Fibroblast of gingiva (primary cell): ENCODE results near the gene MID1.

ENCODE experiments used
- DNase-seq: peaks from one replicate; pipeline ENCODE4 v3.0.0-alpha.2; 2011; ENCODE audit warnings: low read depth

Gene MID1

DNA sequence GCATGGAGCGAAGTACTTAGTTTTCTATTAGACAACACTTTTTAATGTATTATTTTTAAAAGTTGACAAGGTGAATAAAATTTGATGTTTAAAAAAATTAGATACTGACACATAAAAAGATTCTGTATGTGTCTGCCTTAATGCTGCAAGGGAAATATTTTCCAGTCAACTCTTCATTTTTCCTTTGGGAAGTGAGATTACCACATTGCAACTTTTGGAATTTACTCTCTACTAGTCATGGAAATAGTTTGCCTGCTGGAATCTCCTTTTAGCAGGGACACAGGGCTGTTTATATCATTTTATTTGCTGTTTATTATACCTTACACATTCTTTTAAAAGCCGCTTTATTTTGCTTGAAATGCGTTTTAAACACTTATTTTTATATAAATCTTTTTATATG, 135.1 kb downstream of the MID1 start:
- DNase-seq: no peak

DNA sequence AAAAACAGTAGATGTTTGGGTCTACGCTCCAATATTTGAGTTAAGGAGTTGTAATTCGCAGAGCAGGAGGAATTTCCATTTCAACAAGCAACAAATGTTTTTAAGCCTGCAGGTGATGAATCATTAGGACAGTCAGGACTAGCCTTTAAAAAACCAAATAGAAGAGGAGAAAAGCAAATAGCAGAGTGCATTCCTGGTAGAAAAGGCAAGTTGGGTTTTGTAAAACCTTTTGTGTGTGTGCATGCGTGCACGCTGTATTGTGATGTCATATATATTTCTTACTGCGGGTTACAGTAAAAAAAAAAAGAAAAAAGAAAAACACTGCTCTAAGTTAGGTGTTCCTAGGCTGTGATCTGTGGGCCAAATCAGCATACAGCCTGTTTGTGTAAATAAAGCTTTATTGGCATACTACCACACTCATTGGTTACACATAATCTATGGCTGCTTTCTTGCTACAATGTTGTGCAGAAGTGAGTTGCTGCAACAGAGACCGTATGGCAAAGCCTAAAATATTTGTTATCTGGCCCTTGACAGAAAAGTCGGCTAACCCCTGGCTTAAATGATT, 135.6 kb downstream of the MID1 start:
- no peak for DNase-seq

DNA sequence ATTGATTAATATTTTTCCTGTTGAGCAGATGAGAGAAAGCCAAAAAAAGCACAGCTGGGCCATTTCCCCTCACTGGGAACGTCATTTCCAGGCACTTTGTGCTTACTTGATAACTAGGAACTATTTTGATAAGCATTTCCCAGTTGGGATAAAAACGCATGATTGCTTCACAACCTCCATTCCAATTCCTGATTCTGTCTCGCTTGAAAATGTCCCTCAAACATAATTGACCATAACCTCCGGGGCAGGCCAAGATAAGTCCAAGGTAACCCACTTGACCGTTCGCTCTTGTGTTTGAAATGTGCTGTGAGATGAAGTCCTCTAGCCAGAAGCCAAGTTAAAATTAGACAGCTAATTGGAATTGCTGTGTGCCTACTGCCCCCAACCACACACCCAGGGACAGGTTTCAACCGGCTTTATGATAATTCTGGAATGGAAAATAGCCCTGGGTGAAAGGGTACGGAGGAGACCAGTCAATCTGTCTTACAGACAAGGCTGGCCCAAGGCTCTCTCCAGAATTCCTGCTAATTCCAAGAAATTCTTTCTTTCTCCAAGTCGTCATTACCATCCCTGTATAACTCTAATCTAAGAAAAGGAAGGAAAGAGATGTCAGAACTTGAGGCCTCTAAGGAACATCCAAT, 137.1 kb downstream of the MID1 start:
- no peak for DNase-seq

DNA sequence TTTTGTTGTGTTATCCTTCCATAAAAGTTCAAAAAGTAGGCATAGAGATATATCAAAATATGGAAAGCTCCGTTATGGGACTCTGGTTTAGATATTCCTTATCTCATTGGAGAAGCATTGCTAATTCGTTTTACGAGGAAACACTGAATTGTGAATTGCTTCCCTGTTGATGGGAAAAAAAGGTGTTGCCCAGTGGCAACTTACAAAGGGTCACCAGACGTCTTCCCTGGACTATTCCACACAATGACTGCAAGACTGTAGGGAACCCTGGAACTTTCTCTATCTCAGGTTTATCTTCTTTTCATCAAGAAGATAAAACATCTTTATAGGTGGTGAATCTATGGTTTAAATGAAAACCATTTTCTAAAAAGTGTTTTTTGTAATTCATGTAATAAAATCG, 137.7 kb downstream of the MID1 start:
- no peak for DNase-seq

DNA sequence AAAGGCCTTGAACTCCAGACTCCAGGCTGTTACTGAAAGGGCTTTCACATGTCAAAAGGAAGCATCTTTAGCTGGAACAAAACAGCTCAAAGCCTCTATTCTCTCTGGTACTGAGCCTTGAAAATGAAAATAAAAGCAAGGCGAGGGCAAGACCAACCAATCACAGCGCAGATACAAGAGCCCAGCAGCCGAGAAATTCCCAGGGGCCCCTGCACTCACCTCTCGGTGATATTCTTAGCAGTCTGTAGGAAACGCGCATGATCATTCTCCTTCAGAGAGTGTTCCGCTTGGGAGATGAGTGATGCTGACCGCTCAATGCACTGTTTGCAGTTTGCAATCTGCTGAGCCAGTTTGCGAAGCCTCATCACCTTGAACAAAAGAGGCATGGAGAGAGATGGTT, 138.1 kb downstream of the MID1 start:
- DNase-seq: no peak

DNA sequence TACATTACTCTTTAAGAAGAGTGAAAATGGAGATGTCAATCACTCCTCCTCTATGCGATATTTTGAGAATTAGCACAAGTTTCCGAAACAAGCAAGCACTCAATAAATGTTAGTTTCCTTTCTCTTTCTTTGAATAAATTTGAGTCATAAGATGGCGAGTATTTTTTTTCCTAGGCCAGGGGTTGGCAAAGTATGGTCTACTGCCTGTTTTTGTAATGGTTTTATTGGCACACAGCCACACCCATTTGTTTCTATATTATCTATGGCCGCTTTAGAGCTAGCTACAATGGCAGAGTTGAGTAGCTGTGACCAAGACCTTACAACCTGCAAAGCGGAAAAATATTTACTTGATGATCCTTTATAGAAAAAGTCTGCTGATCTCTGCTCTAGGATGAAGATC, 139.5 kb downstream of the MID1 start:
- DNase-seq: no peak

DNA sequence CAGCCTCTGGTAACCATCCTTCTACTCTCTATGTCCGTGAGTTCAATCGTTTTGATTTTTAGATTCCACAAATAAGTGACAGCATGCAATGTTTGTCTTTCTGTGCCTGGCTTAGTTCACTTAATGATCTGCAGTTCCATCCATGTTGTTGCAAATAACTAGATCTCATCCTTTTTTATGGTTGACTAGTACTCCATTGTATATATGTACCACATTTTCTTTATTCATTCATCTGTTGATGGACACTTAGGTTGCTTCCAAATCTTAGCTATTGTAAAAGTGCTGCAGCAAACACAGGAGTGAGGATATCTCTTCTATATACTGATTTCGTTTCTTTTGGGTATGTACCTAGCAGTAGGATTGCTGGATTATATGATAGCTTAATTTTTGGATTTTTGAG, 140.9 kb downstream of the MID1 start:
- DNase-seq: no peak

DNA sequence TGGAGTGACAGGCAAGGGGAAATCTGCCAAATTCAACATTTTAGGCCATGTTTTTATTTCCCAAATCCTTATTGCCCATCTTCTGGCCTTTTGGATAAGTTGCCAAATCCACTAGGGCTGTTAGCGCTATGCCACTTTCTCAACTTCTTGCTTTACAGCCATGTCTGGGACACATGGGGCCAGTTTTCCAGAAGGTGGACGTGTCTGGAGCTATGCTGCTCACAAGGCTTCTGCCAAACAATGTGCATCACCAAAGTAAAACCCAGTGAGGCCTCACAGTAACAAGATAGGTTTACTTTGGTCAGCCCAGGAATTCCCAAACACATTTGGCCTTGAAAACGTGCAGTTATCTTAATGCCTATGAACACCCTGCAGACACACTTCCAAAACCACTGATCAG, 142.9 kb downstream of the MID1 start:
- no peak for DNase-seq

DNA sequence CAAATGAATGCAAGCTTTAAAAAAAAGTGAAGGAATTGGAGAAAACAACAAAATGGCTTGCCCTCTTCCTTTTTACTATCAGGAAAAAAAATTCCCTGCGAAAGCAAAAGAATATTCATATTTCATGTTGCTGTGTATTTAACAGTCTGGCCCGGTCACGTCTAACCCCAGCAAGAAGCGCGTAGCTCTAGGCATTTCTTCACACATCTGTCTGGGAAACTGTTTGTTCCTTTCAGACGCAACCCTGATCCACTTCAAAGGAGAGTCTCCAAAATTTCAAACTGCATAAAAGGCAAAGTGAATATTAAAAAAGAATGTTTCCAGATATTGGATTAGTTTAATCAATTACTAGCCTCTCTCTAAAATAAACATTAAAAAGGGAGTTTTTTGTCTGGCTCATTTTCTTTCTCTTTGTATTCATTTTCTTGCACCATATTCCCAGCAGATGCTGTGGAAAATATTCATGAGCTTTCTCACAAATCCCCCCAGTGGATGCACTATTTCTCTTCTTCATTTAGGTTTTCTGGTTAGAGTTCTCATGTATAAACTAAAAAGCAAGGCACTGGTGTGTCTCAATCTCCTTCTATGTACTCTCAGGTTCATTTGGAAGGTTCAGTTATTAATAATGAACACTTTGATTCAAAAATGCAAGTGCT, 145.3 kb downstream of the MID1 start:
- no peak for DNase-seq

DNA sequence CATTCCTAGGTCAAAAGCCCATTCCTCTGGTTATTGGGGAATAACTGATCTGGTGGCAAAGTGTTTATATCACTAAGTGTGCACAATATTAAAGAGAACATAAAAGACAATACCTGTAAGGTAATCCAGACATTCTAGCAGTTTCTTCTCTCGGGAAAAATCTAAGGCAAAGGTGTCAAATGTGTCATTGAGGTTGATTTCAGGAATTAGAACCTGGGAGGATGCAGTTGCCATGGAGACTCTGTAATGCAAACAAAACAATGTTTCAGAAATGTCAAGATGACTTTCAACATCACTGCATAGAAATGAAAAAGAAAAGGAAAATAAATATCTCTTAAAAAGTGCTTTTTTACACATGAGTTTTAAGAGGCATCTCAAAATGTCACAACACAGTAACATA, 145.9 kb downstream of the MID1 start:
- DNase-seq: no peak

DNA sequence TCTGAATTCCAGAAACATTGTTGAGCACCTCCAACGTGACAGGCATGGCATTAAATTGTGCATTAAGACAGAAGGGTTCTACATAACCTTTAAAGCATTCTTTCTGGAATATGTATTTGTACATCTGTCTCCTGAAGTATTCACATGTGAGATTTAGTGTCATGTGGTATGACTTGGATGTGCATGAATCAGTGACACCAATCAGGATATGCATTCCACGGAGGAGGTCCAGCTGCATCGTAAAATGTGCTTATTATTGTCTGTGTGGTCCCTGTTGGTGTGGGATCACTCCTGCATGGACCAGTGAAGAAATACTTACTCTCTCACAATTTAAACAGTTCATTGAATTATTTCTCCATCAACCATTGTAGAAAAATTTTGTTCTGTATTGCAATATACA, 149.0 kb downstream of the MID1 start:
- DNase-seq: no peak

DNA sequence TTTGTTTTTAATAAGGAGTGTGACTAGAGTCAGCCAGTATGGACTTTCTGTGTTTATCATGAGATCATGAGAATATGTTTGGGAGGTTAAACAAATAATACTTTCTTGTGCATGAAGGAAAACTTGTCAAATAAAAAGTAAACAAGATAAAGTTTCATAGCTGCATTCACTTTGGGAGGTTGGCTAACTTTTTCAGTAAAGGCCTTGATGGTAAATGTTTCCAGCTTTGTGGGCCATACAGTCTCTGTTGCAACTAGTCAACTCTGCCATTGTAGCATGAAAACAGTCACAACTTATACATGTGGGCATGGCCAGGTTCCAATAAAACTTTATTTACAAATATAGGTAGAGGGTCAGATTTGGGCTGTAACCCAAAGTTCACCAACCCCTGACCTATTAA, 150.4 kb downstream of the MID1 start:
- DNase-seq: peak; percentile 83

DNA sequence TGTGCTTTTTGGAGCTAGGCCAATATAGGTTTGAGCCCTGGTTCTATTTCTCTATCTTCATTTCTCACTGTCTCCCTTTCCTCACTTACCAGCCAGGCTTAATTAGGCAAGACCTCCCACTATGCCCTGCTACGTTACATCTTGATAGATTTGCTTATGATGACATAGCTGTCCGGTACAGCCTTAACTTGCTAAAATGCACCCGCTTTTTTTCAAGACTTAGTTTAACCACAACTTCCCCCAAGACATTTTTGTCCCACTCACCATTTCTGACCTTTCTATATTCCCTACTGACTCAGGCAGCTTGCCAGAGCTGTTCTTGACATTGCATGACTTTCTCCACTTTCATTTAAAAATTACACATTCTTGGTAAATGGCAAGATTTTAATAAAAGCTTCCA, 152.6 kb downstream of the MID1 start:
- peak; percentile 64 for DNase-seq

DNA sequence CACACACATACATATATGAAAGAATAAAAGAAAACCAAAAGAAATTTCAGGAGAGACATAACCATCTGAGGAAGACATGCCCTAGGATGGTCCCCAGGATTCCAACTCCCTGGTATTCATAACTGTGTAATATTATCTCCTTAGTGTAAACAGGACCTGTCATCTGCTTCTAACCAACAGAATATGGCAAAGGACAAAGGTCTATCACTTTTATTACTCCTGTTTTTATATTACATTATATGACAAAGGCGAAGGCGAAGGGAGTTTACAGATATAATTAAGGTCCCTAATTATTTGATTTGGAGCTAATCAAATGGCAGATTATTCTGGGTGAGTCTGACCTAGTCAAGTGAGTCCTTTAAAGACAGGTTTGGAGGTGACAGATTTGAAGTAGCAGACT, 155.1 kb downstream of the MID1 start:
- DNase-seq: no peak

DNA sequence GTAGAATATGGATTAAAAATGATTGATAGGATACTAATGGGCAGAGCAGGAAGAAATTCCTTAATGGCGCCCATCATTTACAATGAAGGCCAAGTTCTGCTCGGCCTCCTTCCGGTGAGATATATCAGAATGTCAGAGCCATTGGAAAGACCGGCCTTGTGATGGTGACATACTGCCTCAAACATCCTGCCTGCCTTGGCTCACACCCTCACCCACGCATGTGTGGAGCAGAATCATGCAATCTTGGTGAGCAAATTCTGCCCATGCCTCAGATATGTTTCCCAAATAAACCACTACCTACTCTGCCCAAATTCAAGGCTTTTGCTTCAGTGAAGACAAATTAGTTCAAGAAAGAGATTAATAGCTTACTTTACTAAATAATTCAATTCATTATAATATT, 163.3 kb downstream of the MID1 start:
- peak; percentile 66 for DNase-seq

DNA sequence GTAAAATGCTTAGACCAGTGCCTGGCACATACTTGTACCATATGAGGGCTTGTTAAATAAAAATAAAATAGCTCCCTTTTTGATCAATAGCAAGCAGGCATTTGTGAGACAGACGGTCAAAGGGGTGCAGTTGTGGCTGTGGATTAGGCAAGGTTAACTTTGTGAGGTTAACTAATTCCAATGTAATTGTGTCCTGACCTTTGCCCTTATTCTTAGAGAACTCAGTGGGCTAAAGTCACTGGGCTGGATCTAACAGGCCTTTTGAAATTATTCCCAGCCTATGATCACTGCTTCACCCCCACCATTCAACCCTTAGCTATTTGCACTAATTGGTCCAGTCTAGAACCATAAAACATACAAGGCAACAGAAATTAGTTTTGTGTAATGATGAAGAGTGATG, 166.4 kb downstream of the MID1 start:
- no peak for DNase-seq

DNA sequence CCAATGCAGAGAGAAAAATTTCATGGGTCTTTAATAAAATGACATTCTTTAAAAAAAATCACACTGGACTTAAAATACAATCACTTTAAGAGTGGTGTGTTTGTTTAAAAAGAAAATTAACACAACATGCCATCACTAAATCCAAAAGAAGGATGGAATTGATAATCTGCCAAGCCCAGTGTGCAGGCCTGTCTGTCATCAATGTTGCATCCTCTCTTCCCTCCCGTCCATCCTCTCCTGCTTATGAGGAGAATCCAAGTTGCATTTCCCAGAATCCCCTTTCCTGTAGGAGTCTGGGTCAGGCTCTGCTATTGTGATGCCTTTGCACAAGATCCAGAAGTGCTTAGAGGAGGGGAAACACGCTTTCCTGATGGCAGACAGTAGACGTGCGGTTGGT, 169.4 kb downstream of the MID1 start:
- DNase-seq: no peak

DNA sequence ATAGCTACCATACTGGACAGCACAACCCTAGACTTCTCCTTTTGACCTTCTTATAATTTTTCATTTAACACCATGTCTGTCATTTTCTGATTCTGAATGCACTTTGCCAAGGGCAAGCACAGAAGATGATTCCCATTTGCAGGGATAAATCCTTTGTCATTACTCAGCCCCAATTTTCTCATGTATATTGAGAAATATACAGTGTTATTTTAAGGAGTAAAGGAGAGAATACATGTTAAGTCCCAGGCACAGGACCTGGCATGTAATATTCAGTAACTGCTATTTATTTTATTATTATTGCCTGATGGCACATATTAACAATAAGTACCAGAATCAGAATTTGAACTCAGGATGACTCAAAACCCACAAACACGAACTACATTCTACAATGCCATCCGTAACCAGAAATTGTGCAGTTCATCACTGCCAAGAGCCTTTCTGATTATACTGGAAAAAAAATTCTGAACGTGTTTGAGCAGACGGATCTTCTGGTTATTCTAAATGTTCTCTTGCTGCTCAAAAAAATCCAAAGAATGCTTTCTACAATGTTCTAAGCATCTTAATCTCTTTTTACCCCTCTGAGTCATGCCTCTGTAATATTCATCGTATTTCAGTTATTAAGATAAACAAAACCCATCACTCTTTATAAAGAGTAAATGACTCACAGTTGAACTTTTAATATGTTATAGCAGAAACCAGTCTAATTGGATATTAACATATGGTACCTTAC, 170.0 kb downstream of the MID1 start:
- DNase-seq: peak; percentile 84

DNA sequence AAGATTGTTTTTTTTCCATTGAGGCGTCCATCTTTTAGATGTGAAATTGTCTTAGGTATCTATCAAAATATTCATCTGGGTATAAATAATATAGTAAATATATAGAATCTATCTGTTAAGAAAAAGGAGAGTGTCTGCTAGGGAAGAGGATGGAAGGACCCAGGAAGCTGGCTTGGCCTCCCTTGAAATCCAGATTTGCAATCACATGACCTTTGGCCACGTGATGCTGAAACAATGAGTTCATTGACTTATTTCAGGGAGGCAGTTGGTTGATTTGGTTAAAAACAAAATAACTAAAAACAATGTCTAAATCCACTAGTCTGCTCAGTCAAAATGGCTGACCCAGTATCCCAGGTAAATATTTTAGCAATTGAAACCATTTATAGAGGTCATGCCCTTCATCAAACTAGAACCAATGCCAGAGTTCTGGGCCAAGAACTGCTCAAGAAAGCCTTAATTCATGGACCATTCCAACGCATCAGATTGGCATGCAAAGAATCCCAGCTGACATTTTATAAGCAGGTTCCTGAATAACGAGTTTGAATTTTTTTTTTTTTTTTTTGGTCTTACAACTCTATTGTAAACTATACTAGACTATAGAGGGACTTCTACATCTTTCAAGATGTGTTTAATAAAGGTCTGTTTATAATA, 172.7 kb downstream of the MID1 start:
- peak; percentile 23 for DNase-seq

DNA sequence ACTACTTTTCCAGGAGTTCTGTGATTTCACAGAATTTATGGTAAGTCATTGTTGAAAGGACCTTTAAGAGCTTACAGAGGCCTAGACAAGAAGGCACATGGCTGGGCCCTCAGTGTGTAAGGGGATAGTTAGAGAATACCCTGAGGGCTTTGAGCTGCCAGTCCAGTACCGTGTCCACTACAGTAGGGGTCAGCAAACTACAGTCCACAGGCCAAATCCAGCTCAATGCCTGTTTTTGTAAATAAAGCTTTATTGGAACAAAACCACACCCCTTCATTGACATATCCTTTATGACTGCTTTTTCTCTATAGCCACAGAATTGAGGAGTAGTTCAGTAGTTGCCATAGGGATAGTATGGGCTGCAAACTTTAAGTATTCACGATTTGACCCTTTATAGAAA, 176.2 kb downstream of the MID1 start:
- no peak for DNase-seq

DNA sequence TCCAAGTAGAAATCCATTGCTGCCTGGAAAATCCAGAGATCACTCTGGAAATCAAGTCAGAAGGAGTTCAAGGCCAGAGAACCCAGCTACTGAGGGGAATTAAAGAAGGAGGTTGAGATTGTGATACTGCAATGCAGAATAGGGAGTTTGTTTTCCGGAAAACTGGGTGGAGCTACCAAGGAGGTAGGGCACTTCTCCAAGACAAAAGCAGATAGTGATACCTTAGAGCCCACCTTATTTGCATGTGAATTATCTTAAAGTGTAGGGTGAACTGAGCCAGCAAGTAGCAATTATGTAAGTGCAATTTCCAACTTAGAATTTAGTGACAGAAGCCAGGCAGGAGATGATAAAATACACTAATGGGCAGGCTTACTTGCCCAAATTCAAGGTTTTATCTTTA, 178.9 kb downstream of the MID1 start:
- no peak for DNase-seq

DNA sequence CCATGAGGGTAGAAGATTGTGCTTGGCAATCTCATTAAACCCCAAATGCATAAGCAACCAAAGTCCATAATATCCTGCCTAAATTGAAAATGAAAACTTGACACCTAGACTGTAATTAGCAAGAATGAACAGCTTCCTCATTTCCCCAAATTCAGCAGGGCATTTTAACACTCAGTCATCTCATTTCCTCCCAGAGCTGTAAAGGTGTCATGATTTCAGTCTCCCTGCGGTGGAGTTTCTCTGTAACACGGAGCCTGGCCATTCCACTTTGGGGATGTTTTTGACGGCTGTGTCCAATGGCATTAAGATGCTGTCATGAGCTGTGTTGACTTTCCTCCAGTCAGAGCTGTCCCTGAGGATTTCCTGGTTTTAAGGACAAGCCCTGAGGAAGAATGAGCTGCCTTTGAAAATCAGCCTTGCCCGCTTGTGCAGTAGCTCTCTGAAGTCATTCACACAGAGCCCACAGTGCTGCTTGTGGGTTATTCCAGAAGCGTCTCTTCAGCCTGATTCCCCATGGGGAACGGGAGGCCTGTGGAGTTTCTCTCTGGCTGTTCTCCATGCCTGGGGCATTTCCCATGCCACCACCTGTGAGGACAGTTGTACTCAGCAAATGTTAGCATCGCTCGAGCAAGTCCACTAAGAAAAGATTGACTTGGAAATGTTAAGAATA, 187.0 kb downstream of the MID1 start:
- DNase-seq: no peak
